ENCODE results near the gene NRXN3.

DNA sequence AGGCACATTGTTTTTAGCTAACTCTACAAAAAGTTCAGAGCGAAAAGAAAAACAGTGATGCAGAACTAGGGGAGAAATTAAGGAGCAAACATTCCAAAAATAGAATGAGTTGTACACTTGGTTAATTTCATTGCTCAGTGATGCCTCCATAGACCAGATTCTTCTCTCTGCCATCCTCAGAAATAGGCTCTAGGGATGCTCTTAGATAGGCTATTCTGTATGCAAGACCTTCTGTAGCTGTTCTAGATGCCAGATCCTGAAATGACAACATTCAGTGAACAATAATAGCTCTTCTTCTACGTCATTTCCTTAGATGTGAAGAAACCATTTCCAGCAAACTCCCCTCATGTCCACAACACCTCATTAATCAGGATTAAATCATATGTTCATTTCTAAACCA lies 1574.9 kb downstream of the NRXN3 start:
- TF ChIP-seq, protein P1, sequence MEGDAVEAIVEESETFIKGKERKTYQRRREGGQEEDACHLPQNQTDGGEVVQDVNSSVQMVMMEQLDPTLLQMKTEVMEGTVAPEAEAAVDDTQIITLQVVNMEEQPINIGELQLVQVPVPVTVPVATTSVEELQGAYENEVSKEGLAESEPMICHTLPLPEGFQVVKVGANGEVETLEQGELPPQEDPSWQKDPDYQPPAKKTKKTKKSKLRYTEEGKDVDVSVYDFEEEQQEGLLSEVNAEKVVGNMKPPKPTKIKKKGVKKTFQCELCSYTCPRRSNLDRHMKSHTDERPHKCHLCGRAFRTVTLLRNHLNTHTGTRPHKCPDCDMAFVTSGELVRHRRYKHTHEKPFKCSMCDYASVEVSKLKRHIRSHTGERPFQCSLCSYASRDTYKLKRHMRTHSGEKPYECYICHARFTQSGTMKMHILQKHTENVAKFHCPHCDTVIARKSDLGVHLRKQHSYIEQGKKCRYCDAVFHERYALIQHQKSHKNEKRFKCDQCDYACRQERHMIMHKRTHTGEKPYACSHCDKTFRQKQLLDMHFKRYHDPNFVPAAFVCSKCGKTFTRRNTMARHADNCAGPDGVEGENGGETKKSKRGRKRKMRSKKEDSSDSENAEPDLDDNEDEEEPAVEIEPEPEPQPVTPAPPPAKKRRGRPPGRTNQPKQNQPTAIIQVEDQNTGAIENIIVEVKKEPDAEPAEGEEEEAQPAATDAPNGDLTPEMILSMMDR (IDR thresholded peaks at IDR 0.05) = no peak
- TF ChIP-seq EP300 (IDR thresholded peaks at IDR 0.05; ENCODE audit: low read depth) = no peak
- TF ChIP-seq POLR2AphosphoS5 (IDR thresholded peaks at IDR 0.05) = no peak
